Immature natural killer cell (primary cell): ENCODE data around the gene KLHL30. TPM values are rescaled to one million over a fixed set of nuclear protein-coding genes. Genes with fewer than 3 reads are reported as not detected.
A peak's percentile ranks its signal among the peaks of the same experiment; 100 is the strongest.

Experiments used
- DNase-seq, 3 donors: peaks; one replicate each; pipeline ENCODE4 v3.0.0; 2022; ENCODE audit warnings: mixed read lengths in 1 of 3
- H3K27ac Mint-ChIP-seq, 6 donors: one replicate each; pipeline ENCODE4 v1.8.0; 2020; ENCODE audit warnings: mixed read lengths in 6 of 6, mild to moderate bottlenecking in 5 of 6, inconsistent platforms in 4 of 6, moderate library complexity in 3 of 6
- H3K27me3 Mint-ChIP-seq, 3 donors: one replicate each; pipeline ENCODE4 v1.8.0; 2020 to 2021; ENCODE audit warnings: low read depth in 3 of 3, mild to moderate bottlenecking in 3 of 3, mixed read lengths in 3 of 3, moderate library complexity in 3 of 3, inconsistent platforms in 1 of 3
- H3K36me3 Mint-ChIP-seq, 3 donors: one replicate each; pipeline ENCODE4 v1.8.0; 2020; ENCODE audit warnings: mixed read lengths in 3 of 3, inconsistent platforms in 2 of 3, mild to moderate bottlenecking in 2 of 3
- H3K4me1 Mint-ChIP-seq, 2 donors: one replicate each; pipeline ENCODE4 v1.8.0; 2020; ENCODE audit warnings: inconsistent platforms in 2 of 2, mild to moderate bottlenecking in 2 of 2, mixed read lengths in 2 of 2, moderate library complexity in 1 of 2
- H3K4me3 Mint-ChIP-seq, 5 donors: one replicate each; pipeline ENCODE4 v1.8.0; 2020; ENCODE audit warnings: mild to moderate bottlenecking in 5 of 5, mixed read lengths in 5 of 5, inconsistent platforms in 3 of 5, moderate library complexity in 3 of 5
- H3K9me3 Mint-ChIP-seq, 6 donors: one replicate each; pipeline ENCODE4 v1.8.0; 2020; ENCODE audit warnings: mild to moderate bottlenecking in 6 of 6, mixed read lengths in 6 of 6, inconsistent platforms in 4 of 6, moderate library complexity in 3 of 6
- polyA plus RNA-seq, 3 donors: library from polyadenylated mRNA; unstranded; fragments of 300-500 nt; fragmentation: Illumina TruSeq; gene quantifications; one replicate each; pipeline ENCODE4 v1.2.3, GENCODE V29; 2021

KLHL30 gene
- polyA plus RNA-seq: not detected

GRCh38 chr2:238138331-238139195 is at the start of gene KLHL30:
TSS of gene KLHL30 (plus strand) at chr2:238138668. CDS start at chr2:238140755, 2,087 bp downstream.
- Mint-ChIP-seq H3K9me3 (no peaks in the 10 kb centered on the region), H3K4me1 (peaks cover 6 to 7% of the 10 kb centered on the region in 2 donors), H3K27me3 (peaks cover 0 to 4% (median 2%) of the 10 kb centered on the region in 3 donors), H3K36me3 (no peaks in the 10 kb centered on the region), H3K27ac (no peak within 1 kb of the TSS), H3K4me3 (no peak within 1 kb of the TSS)
- no peak for DNase-seq

GRCh38 chr2:238090887-238091286 is 47.6 kb upstream of the KLHL30 start:
- peaks cover 9 to 10% of the 10 kb centered on the region in 2 donors for H3K4me1 Mint-ChIP-seq
- H3K27ac Mint-ChIP-seq: peak overlapping the region in 1 of 6 donors; percentile 31
- H3K9me3 Mint-ChIP-seq: no peaks in the 10 kb centered on the region
- H3K4me3 Mint-ChIP-seq: no peak overlapping the region
- no peaks in the 10 kb centered on the region for H3K27me3 Mint-ChIP-seq
- DNase-seq: no peak
- H3K36me3 Mint-ChIP-seq: peaks cover 3 to 12% (median 10%) of the 10 kb centered on the region in 3 donors

- H3K27ac Mint-ChIP-seq: peak overlapping the region in 1 of 6 donors; percentile 45
These were observed 46.9 kb upstream of the KLHL30 start for GRCh38 chr2:238091436-238092060.

GRCh38 chr2:238092486-238093035 is 45.9 kb upstream of the KLHL30 start:
- Mint-ChIP-seq H3K27ac (peak overlapping the region in 1 of 6 donors; percentile 77), H3K27me3 (no peaks in the 10 kb centered on the region), H3K36me3 (peaks cover 3 to 10% (median 9%) of the 10 kb centered on the region in 3 donors), H3K9me3 (no peaks in the 10 kb centered on the region), H3K4me1 (peaks cover under 1 to 1% of the 10 kb centered on the region in 2 donors), H3K4me3 (no peak overlapping the region)
- DNase-seq: no peak

More at GRCh38 chr2:238091436-238092060, 46.9 kb upstream of the KLHL30 start:
- peaks cover 3 to 12% (median 10%) of the 10 kb centered on the region in 3 donors for H3K36me3 Mint-ChIP-seq
- DNase-seq: no peak
- peaks cover 7 to 10% of the 10 kb centered on the region in 2 donors for H3K4me1 Mint-ChIP-seq
- H3K4me3 Mint-ChIP-seq: no peak overlapping the region
- no peaks in the 10 kb centered on the region for H3K27me3 Mint-ChIP-seq
- H3K9me3 Mint-ChIP-seq: no peaks in the 10 kb centered on the region

- no peak for DNase-seq
- H3K27ac Mint-ChIP-seq: no peak overlapping the region
- H3K36me3 Mint-ChIP-seq: peaks cover 3 to 10% (median 9%) of the 10 kb centered on the region in 3 donors
These were observed 45.0 kb upstream of the KLHL30 start for GRCh38 chr2:238093181-238094140.

GRCh38 chr2:238094438-238095022 is 43.9 kb upstream of the KLHL30 start:
- Mint-ChIP-seq H3K36me3 (peaks cover 0 to 10% (median 9%) of the 10 kb centered on the region in 3 donors), H3K27me3 (no peaks in the 10 kb centered on the region), H3K9me3 (no peaks in the 10 kb centered on the region), H3K27ac (peak overlapping the region in 1 of 6 donors; percentile 4), H3K4me1 (no peaks in the 10 kb centered on the region), H3K4me3 (no peak overlapping the region)
- no peak for DNase-seq

More at GRCh38 chr2:238093181-238094140, 45.0 kb upstream of the KLHL30 start:
- H3K9me3 Mint-ChIP-seq: no peaks in the 10 kb centered on the region
- no peaks in the 10 kb centered on the region for H3K27me3 Mint-ChIP-seq
- H3K4me1 Mint-ChIP-seq: no peaks in the 10 kb centered on the region
- no peak overlapping the region for H3K4me3 Mint-ChIP-seq

GRCh38 chr2:238095143-238095542 is 43.3 kb upstream of the KLHL30 start:
- no peaks in the 10 kb centered on the region for H3K9me3 Mint-ChIP-seq
- no peak overlapping the region for H3K4me3 Mint-ChIP-seq
- H3K4me1 Mint-ChIP-seq: no peaks in the 10 kb centered on the region
- no peak for DNase-seq
- no peaks in the 10 kb centered on the region for H3K27me3 Mint-ChIP-seq
- peaks cover 0 to 10% (median 9%) of the 10 kb centered on the region in 3 donors for H3K36me3 Mint-ChIP-seq
- peak overlapping the region in 2 of 6 donors; percentile 4 to 32 for H3K27ac Mint-ChIP-seq

GRCh38 chr2:238096311-238097011 is 42.0 kb upstream of the KLHL30 start:
- Mint-ChIP-seq H3K36me3 (peaks cover 0 to 4% (median 0%) of the 10 kb centered on the region in 3 donors), H3K9me3 (no peaks in the 10 kb centered on the region), H3K27me3 (no peaks in the 10 kb centered on the region), H3K27ac (no peak overlapping the region), H3K4me3 (no peak overlapping the region), H3K4me1 (no peaks in the 10 kb centered on the region)
- no peak for DNase-seq

- Mint-ChIP-seq H3K27me3 (no peaks in the 10 kb centered on the region), H3K27ac (peak overlapping the region in 1 of 6 donors; percentile 11), H3K9me3 (no peaks in the 10 kb centered on the region), H3K4me1 (no peaks in the 10 kb centered on the region), H3K4me3 (no peak overlapping the region), H3K36me3 (peaks cover 0 to 4% (median 0%) of the 10 kb centered on the region in 3 donors)
- no peak for DNase-seq
These were observed 41.1 kb upstream of the KLHL30 start for GRCh38 chr2:238097201-238097987.

- no peaks in the 10 kb centered on the region for H3K27me3 Mint-ChIP-seq
- no peak overlapping the region for H3K27ac Mint-ChIP-seq
- H3K4me1 Mint-ChIP-seq: no peaks in the 10 kb centered on the region
- peak; percentile 14 to 30 (median 28) for DNase-seq
- no peaks in the 10 kb centered on the region for H3K9me3 Mint-ChIP-seq
- H3K4me3 Mint-ChIP-seq: no peak overlapping the region
- H3K36me3 Mint-ChIP-seq: peaks cover 0 to 4% (median 0%) of the 10 kb centered on the region in 3 donors
These were observed 40.2 kb upstream of the KLHL30 start for GRCh38 chr2:238097988-238098871.
